T-cell (primary cell): Measurements from ENCODE around the gene SMIM35. TPM values are rescaled to one million over a fixed set of nuclear protein-coding genes. Genes with fewer than 3 reads are reported as not detected.

Experiments
- ATAC-seq, 4 experiments: fragments of 200-7000 bp in 3 of 4; fragments of 150-1000 bp in 1 of 4; cut with Tn5 transposase; replicated peaks in 1 of 4; 1 replicate in 3 of 4; 2 replicates in 1 of 4; pipeline ENCODE4 v1.10.0; 2021; ENCODE audit warnings: moderate library complexity in 3 of 4, mild to moderate bottlenecking in 2 of 4, moderate number of reproducible peaks in 1 of 4
- CTCF ChIA-PET, 2 donors: fragments of 300-600 bp; sonication (Branson Sonifier 250); formaldehyde crosslinking; loops; one replicate each; lab custom pipeline; 2022; ENCODE audit warnings: antibody characterized with exemption in 2 of 2; lab: Charles Lee
- POLR2A ChIA-PET, 2 donors: fragments of 300-600 bp; sonication (Branson Sonifier 250); formaldehyde crosslinking; loops; one replicate each; lab custom pipeline; 2022; ENCODE audit warnings: antibody characterized with exemption in 2 of 2; lab: Charles Lee
- DNase-seq, 35 experiments: peaks; one replicate each; pipeline versions ENCODE4 v3.0.0 to v3.0.0-alpha.2; 2013 to 2023
- H3K27ac ChIP-seq: one replicate; pipeline ENCODE4 v1.5.1; 2013; ENCODE audit warnings: low read length
- H3K27me3 ChIP-seq, 2 experiments: replicated peaks in 1 of 2; 1 replicate in 1 of 2; 2 replicates in 1 of 2; pipeline versions ENCODE4 v1.6.1 to v1.7.0; 2013; ENCODE audit warnings: low read length in 1 of 2, mixed read lengths in 1 of 2; ENCODE audit not compliant: control insufficient read depth in 2 of 2, insufficient read depth in 2 of 2; ENCODE audit errors: extremely low read depth in 1 of 2
- H3K36me3 ChIP-seq, 2 donors: 1 replicate in 1 of 2; 2 replicates in 1 of 2; pipeline versions ENCODE4 v1.6.1 to v1.7.0; 2013; ENCODE audit warnings: low read length in 1 of 2; ENCODE audit not compliant: control insufficient read depth in 2 of 2, insufficient read depth in 1 of 2; ENCODE audit errors: extremely low read depth in 1 of 2
- H3K4me1 ChIP-seq, 2 experiments: 1 replicate in 1 of 2; 2 replicates in 1 of 2; pipeline versions ENCODE4 v1.6.1 to v1.7.0; 2013; ENCODE audit warnings: low read length in 2 of 2, mixed read lengths in 1 of 2; ENCODE audit not compliant: insufficient read depth in 2 of 2, control insufficient read depth in 1 of 2; ENCODE audit errors: extremely low read depth in 1 of 2
- H3K4me3 ChIP-seq, 2 donors: 1 replicate in 1 of 2; 2 replicates in 1 of 2; pipeline versions ENCODE4 v1.5.1 to v1.7.0; 2013; ENCODE audit warnings: mild to moderate bottlenecking in 2 of 2, low read length in 1 of 2, moderate library complexity in 1 of 2; ENCODE audit not compliant: control insufficient read depth in 1 of 2; ENCODE audit errors: extremely low read depth in 1 of 2
- H3K9me3 ChIP-seq: 2 replicates; pipeline ENCODE4 v1.7.0; 2013
- H3K27ac Mint-ChIP-seq, 2 donors: one replicate each; pipeline ENCODE4 v1.8.0; 2020 to 2021; ENCODE audit warnings: mild to moderate bottlenecking in 2 of 2, mixed read lengths in 2 of 2
- H3K27me3 Mint-ChIP-seq, 2 donors: one replicate each; pipeline ENCODE4 v1.8.0; 2021 to 2022; ENCODE audit warnings: mixed read lengths in 2 of 2
- H3K36me3 Mint-ChIP-seq: one replicate; pipeline ENCODE4 v1.8.0; 2021; ENCODE audit warnings: mixed read lengths
- H3K4me1 Mint-ChIP-seq, 3 donors: one replicate each; pipeline ENCODE4 v1.8.0; 2020 to 2022; ENCODE audit warnings: mixed read lengths in 3 of 3, mild to moderate bottlenecking in 1 of 3
- H3K4me3 Mint-ChIP-seq, 3 donors: one replicate each; pipeline ENCODE4 v1.8.0; 2020 to 2022; ENCODE audit warnings: mild to moderate bottlenecking in 3 of 3, mixed read lengths in 3 of 3, moderate library complexity in 3 of 3
- H3K9me3 Mint-ChIP-seq, 3 donors: one replicate each; pipeline ENCODE4 v1.8.0; 2020 to 2022; ENCODE audit warnings: mixed read lengths in 3 of 3
- WGBS: methylation state at CpG from one replicate; pipeline ENCODE4 v1.1.5; 2013; ENCODE audit warnings: missing lambda C conversion rate; ENCODE audit not compliant: insufficient coverage; 5-methylcytosine and 5-hydroxymethylcytosine counted together
- total RNA-seq, 35 experiments: library from RNA in 6 of 35; stranded (reverse) in 6 of 35; fragments of 120-200 nt in 1 of 35; gene quantifications; one replicate each; pipeline versions ENCODE4 v1.2.1 to v1.2.4 and lab custom pipeline; 2013 to 2026

SMIM35 gene
- total RNA-seq, 5 donors from 2014 or later (not counting 1 experiment from before 2014, with no cell fraction given), result 0.28 to 1.0 (median 0.36) TPM

- Histone ChIP-seq H3K4me3 (no peak overlapping the region), H3K36me3 (no peaks in the 10 kb centered on the region), H3K27me3 (peaks cover 0 to 18% of the 10 kb centered on the region in 2 experiments), H3K27ac (no peak overlapping the region), H3K9me3 (no peaks in the 10 kb centered on the region), H3K4me1 (no peaks in the 10 kb centered on the region)
- no peak for ATAC-seq
- WGBS, result 82% methylated on average over 9 of the region's 13 CpGs
- Mint-ChIP-seq H3K4me3 (no peak overlapping the region), H3K27ac (no peak overlapping the region), H3K4me1 (no peaks in the 10 kb centered on the region), H3K36me3 (no peaks in the 10 kb centered on the region), H3K9me3 (no peaks in the 10 kb centered on the region), H3K27me3 (peaks cover 4 to 5% of the 10 kb centered on the region in 2 donors)
- DNase-seq, result no peak
- POLR2A ChIA-PET, result no interaction called here
- CTCF ChIA-PET, result no interaction called here
Observed at GRCh38 chr11:118102721-118103261, 16.0 kb upstream of the SMIM35 start.

- CTCF ChIA-PET, result no interaction called here
- no peak for ATAC-seq
- POLR2A ChIA-PET, result no interaction called here
Observed at GRCh38 chr11:118100691-118101232, 14.0 kb upstream of the SMIM35 start.

GRCh38 chr11:118099838-118100556 lies 13.2 kb upstream of the SMIM35 start:
- Histone ChIP-seq H3K36me3 (no peaks in the 10 kb centered on the region), H3K27me3 (peaks cover 0 to 20% of the 10 kb centered on the region in 2 experiments), H3K4me3 (no peak overlapping the region), H3K4me1 (no peaks in the 10 kb centered on the region), H3K27ac (no peak overlapping the region), H3K9me3 (no peaks in the 10 kb centered on the region)
- Mint-ChIP-seq H3K4me3 (no peak overlapping the region), H3K27me3 (peaks cover 4 to 8% of the 10 kb centered on the region in 2 donors), H3K36me3 (no peaks in the 10 kb centered on the region), H3K9me3 (no peaks in the 10 kb centered on the region), H3K27ac (no peak overlapping the region), H3K4me1 (no peaks in the 10 kb centered on the region)
- POLR2A ChIA-PET, result no interaction called here
- no peak for ATAC-seq
- 81% methylated on average over 4 of the region's 10 CpGs for WGBS
- CTCF ChIA-PET, result no interaction called here
- DNase-seq, result no peak

More at GRCh38 chr11:118100691-118101232, 14.0 kb upstream of the SMIM35 start:
- Histone ChIP-seq H3K36me3 (no peaks in the 10 kb centered on the region), H3K27me3 (peaks cover 0 to 20% of the 10 kb centered on the region in 2 experiments), H3K27ac (no peak overlapping the region), H3K4me3 (no peak overlapping the region), H3K9me3 (no peaks in the 10 kb centered on the region), H3K4me1 (no peaks in the 10 kb centered on the region)
- H3K27ac Mint-ChIP-seq, result no peak overlapping the region
- 84% methylated on average over 2 of the region's 3 CpGs for WGBS
- H3K9me3 Mint-ChIP-seq, result no peaks in the 10 kb centered on the region
- no peak for DNase-seq
- peaks cover 4 to 8% of the 10 kb centered on the region in 2 donors for H3K27me3 Mint-ChIP-seq
- H3K4me1 Mint-ChIP-seq, result no peaks in the 10 kb centered on the region
- no peaks in the 10 kb centered on the region for H3K36me3 Mint-ChIP-seq
- H3K4me3 Mint-ChIP-seq, result no peak overlapping the region

GRCh38 chr11:118098996-118099837 lies 12.5 kb upstream of the SMIM35 start:
- H3K4me3 Mint-ChIP-seq, result no peak overlapping the region
- DNase-seq, result no peak
- no peaks in the 10 kb centered on the region for H3K36me3 Mint-ChIP-seq
- H3K27me3 Mint-ChIP-seq, result peaks cover 0 to 8% of the 10 kb centered on the region in 2 donors
- H3K27ac Mint-ChIP-seq, result no peak overlapping the region
- no peaks in the 10 kb centered on the region for H3K4me1 Mint-ChIP-seq
- no peak for ATAC-seq
- no peaks in the 10 kb centered on the region for H3K9me3 ChIP-seq
- no peaks in the 10 kb centered on the region for H3K9me3 Mint-ChIP-seq
- 62% methylated on average over 7 of the region's 11 CpGs for WGBS
- H3K4me1 ChIP-seq, result no peaks in the 10 kb centered on the region
- H3K4me3 ChIP-seq, result no peak overlapping the region
- POLR2A ChIA-PET, result no interaction called here
- CTCF ChIA-PET, result no interaction called here
- H3K27ac ChIP-seq, result no peak overlapping the region
- H3K27me3 ChIP-seq, result peaks cover 0 to 20% of the 10 kb centered on the region in 2 experiments
- H3K36me3 ChIP-seq, result no peaks in the 10 kb centered on the region

GRCh38 chr11:118095967-118096367 lies 9.2 kb upstream of the SMIM35 start:
- Histone ChIP-seq H3K4me3 (no peak overlapping the region), H3K27ac (no peak overlapping the region), H3K9me3 (no peaks in the 10 kb centered on the region), H3K27me3 (peaks cover 0 to 17% of the 10 kb centered on the region in 2 experiments), H3K36me3 (no peaks in the 10 kb centered on the region), H3K4me1 (no peaks in the 10 kb centered on the region)
- WGBS, result 100% methylated on average over 1 of the region's 1 CpG
- CTCF ChIA-PET, result no interaction called here
- Mint-ChIP-seq H3K9me3 (no peaks in the 10 kb centered on the region), H3K27me3 (peaks cover 0 to 12% of the 10 kb centered on the region in 2 donors), H3K4me3 (no peak overlapping the region), H3K27ac (no peak overlapping the region), H3K4me1 (no peaks in the 10 kb centered on the region), H3K36me3 (no peaks in the 10 kb centered on the region)
- POLR2A ChIA-PET, result no interaction called here
- ATAC-seq (no peak), DNase-seq (no peak)

- no peaks in the 10 kb centered on the region for H3K36me3 ChIP-seq
- POLR2A ChIA-PET, result no interaction called here
- 60% methylated on average over 4 of the region's 4 CpGs for WGBS
- ATAC-seq (no peak), DNase-seq (no peak)
- no peaks in the 10 kb centered on the region for H3K4me1 ChIP-seq
- peaks cover 0 to 14% of the 10 kb centered on the region in 2 experiments for H3K27me3 ChIP-seq
- Mint-ChIP-seq H3K4me3 (no peak overlapping the region), H3K9me3 (no peaks in the 10 kb centered on the region), H3K36me3 (no peaks in the 10 kb centered on the region), H3K4me1 (no peaks in the 10 kb centered on the region), H3K27me3 (peaks cover 0 to 12% of the 10 kb centered on the region in 2 donors), H3K27ac (no peak overlapping the region)
- no peaks in the 10 kb centered on the region for H3K9me3 ChIP-seq
- CTCF ChIA-PET, result no interaction called here
- no peak overlapping the region for H3K27ac ChIP-seq
- no peak overlapping the region for H3K4me3 ChIP-seq
Observed at GRCh38 chr11:118095493-118095892, 8.7 kb upstream of the SMIM35 start.
